Keratinocyte (primary cell): Measurements from ENCODE around the gene ZNF732.

ENCODE experiments used
- EZH2 ChIP-seq: IDR thresholded peaks from one replicate; pipeline ENCODE4 v1.6.1; 2012; ENCODE audit warnings: inconsistent platforms, mild to moderate bottlenecking, low read length, moderate library complexity
- TF ChIP-seq, protein P1 (sequence below), 3 experiments: IDR thresholded peaks in 1 of 3; conservative IDR thresholded peaks in 1 of 3; optimal IDR thresholded peaks in 1 of 3; 2 replicates in 2 of 3; 3 replicates in 1 of 3; pipeline versions ENCODE3 to v1.5.1; 2011; ENCODE audit warnings: low read length in 3 of 3, mild to moderate bottlenecking in 3 of 3, moderate library complexity in 2 of 3, control low read depth in 1 of 3, inconsistent platforms in 1 of 3; ENCODE audit not compliant: insufficient read depth in 2 of 3; ENCODE audit errors: extremely low read depth in 1 of 3

DNA sequence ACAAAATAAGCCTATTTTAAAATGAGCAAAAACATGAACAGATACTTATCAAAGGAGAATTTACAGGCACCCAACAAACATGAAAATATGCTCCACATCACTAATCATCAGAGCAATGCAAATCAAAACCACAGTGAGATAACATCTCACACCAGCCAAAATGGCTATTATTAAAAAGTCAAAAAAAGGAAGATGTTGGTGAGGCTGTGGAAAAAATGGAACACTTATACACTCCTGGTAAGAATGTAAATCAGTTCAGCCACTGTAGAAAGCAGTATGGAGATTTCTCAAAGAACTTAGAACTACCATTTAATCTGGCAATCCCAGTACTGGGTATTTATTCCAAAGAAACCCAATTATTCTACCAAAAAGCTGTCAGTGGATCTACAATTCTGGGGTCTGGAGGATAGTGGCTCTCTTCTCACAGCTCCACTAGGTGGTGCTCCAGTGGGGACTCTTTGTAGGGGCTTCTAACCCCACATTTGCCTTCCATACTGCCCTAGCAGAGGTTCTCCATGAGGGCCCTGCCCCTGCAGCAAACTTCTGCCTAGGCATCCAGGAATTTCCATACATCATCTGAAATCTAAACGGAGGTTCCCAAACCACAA is 9.1 kb upstream of the ZNF732 start:
- TF ChIP-seq, protein P1, sequence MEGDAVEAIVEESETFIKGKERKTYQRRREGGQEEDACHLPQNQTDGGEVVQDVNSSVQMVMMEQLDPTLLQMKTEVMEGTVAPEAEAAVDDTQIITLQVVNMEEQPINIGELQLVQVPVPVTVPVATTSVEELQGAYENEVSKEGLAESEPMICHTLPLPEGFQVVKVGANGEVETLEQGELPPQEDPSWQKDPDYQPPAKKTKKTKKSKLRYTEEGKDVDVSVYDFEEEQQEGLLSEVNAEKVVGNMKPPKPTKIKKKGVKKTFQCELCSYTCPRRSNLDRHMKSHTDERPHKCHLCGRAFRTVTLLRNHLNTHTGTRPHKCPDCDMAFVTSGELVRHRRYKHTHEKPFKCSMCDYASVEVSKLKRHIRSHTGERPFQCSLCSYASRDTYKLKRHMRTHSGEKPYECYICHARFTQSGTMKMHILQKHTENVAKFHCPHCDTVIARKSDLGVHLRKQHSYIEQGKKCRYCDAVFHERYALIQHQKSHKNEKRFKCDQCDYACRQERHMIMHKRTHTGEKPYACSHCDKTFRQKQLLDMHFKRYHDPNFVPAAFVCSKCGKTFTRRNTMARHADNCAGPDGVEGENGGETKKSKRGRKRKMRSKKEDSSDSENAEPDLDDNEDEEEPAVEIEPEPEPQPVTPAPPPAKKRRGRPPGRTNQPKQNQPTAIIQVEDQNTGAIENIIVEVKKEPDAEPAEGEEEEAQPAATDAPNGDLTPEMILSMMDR (optimal IDR thresholded peaks at IDR 0.05 in 1 of 3, IDR thresholded peaks at IDR 0.05 in 1 of 3, conservative IDR thresholded peaks at IDR 0.05 in 1 of 3; ENCODE audit: extremely low read depth in 1 of 3, insufficient read depth in 2 of 3, low read length in 3 of 3): no peak
- no peak for TF ChIP-seq EZH2
